ENCODE results near the gene CAPS.

Gene CAPS

GRCh38 chr19:5914946-5915781 lies 1.1 kb downstream of the CAPS start:
- no peak for DNase-seq

GRCh38 chr19:5915782-5916165 lies 1.7 kb downstream of the CAPS start:
- DNase-seq, result no peak

GRCh38 chr19:5916181-5916708 lies 2.2 kb downstream of the CAPS start:
- no peak for DNase-seq

GRCh38 chr19:5917431-5918107 lies 3.5 kb downstream of the CAPS start:
- no peak for DNase-seq

- no peak for DNase-seq
Measured at GRCh38 chr19:5918463-5919079, 4.5 kb downstream of the CAPS start.

GRCh38 chr19:5921516-5922160 lies 7.6 kb downstream of the CAPS start:
- no peak for DNase-seq

GRCh38 chr19:5922161-5922545 lies 8.1 kb downstream of the CAPS start:
- DNase-seq, result no peak

- DNase-seq, result no peak
Measured at GRCh38 chr19:5923356-5923755, 9.3 kb downstream of the CAPS start.

- DNase-seq, result no peak
Measured at GRCh38 chr19:5925830-5926427, 11.9 kb downstream of the CAPS start.

- DNase-seq, result no peak
Measured at GRCh38 chr19:5926641-5927440, 12.8 kb downstream of the CAPS start.

- no peak for DNase-seq
Measured at GRCh38 chr19:5927441-5927821, 13.4 kb downstream of the CAPS start.

GRCh38 chr19:5929179-5929578 lies 15.1 kb downstream of the CAPS start:
- DNase-seq, result no peak

GRCh38 chr19:5929625-5930024 lies 15.6 kb downstream of the CAPS start:
- no peak for DNase-seq

GRCh38 chr19:5931251-5931650 lies 17.2 kb downstream of the CAPS start:
- DNase-seq, result no peak

- no peak for DNase-seq
Measured at GRCh38 chr19:5932146-5932545, 18.1 kb downstream of the CAPS start.

- no peak for DNase-seq
Measured at GRCh38 chr19:5932609-5933262, 18.7 kb downstream of the CAPS start.

- DNase-seq, result no peak
Measured at GRCh38 chr19:5933391-5934068, 19.5 kb downstream of the CAPS start.

- DNase-seq, result no peak
Measured at GRCh38 chr19:5934069-5934401, 20.0 kb downstream of the CAPS start.

GRCh38 chr19:5934774-5935472 lies 20.9 kb downstream of the CAPS start:
- DNase-seq, result no peak
